ENCODE results near the gene PTGER1.
"Not testable (repeated sequence)": the region's sequence is repeated elsewhere in the genome, so short reads cannot be mapped to it uniquely, and the experiment has no call there.

The PTGER1 gene

GRCh38 chr19:14475251-14476073 is at the start of gene PTGER1:
PTGER1 (minus strand) TSS chr19:14475354; CDS start chr19:14474320, 1,034 bp downstream.
- no peak for DNase-seq

- no peak for DNase-seq
Observed at GRCh38 chr19:14520543-14520942, 45.4 kb upstream of the PTGER1 start.

- DNase-seq = no peak
Observed at GRCh38 chr19:14519860-14520407, 44.8 kb upstream of the PTGER1 start.

- no peak for DNase-seq
Observed at GRCh38 chr19:14519245-14519859, 44.2 kb upstream of the PTGER1 start.

GRCh38 chr19:14517840-14518505 is 42.8 kb upstream of the PTGER1 start, which contains the start of gene DNAJB1:
DNAJB1 (minus strand) TSS chr19:14518397; CDS start chr19:14518349, 48 bp downstream.
- DNase-seq = no peak

- DNase-seq = no peak
Observed at GRCh38 chr19:14517446-14517839, 42.3 kb upstream of the PTGER1 start.

- DNase-seq = no peak
Observed at GRCh38 chr19:14516746-14517438, 41.7 kb upstream of the PTGER1 start.

- DNase-seq = no peak
Observed at GRCh38 chr19:14516048-14516534, 40.9 kb upstream of the PTGER1 start.

GRCh38 chr19:14515501-14516047 is 40.4 kb upstream of the PTGER1 start:
- no peak for DNase-seq

GRCh38 chr19:14514215-14514863 is 39.2 kb upstream of the PTGER1 start:
- DNase-seq = no peak

GRCh38 chr19:14512406-14512961 is 37.3 kb upstream of the PTGER1 start:
- no peak for DNase-seq

GRCh38 chr19:14511229-14511593 is 36.1 kb upstream of the PTGER1 start:
- no peak for DNase-seq

GRCh38 chr19:14510311-14511228 is 35.4 kb upstream of the PTGER1 start:
- DNase-seq = no peak

- no peak for DNase-seq
Observed at GRCh38 chr19:14507704-14508542, 32.8 kb upstream of the PTGER1 start.

GRCh38 chr19:14505488-14506239 is 30.5 kb upstream of the PTGER1 start:
- no peak for DNase-seq

- DNase-seq = not testable (repeated sequence)
Observed at GRCh38 chr19:14504575-14504974, 29.4 kb upstream of the PTGER1 start.

GRCh38 chr19:14503285-14503684 is 28.1 kb upstream of the PTGER1 start:
- no peak for DNase-seq

- DNase-seq = no peak
Observed at GRCh38 chr19:14502334-14503092, 27.4 kb upstream of the PTGER1 start.

All from NCI-H748 treated with DMSO at 0.1 percent for 48 hours (cell line).